IMR-90 (cell line): ENCODE results near the gene DOCK10.

ENCODE experiments used
- BHLHE40 ChIP-seq: fragments of 150-350 bp; IDR thresholded peaks from 2 replicates; pipeline ENCODE4 v1.6.1; 2016; ENCODE audit warnings: mild to moderate bottlenecking, low read depth, low read length
- CEBPB ChIP-seq: IDR thresholded peaks from 2 replicates; pipeline ENCODE4 v1.6.1; 2012; ENCODE audit warnings: low read depth, low read length, improper control_type of control experiment
- CHD1 ChIP-seq: IDR thresholded peaks from 2 replicates; pipeline ENCODE4 v1.6.1; 2012; ENCODE audit warnings: low read depth, low read length, improper control_type of control experiment
- CTCF ChIP-seq: conservative IDR thresholded peaks from 2 replicates; pipeline ENCODE4 v1.5.1; 2012; ENCODE audit warnings: mild to moderate bottlenecking, low read depth, low read length, improper control_type of control experiment
- FOS ChIP-seq: fragments of 150-350 bp; IDR thresholded peaks from 2 replicates; pipeline ENCODE4 v1.6.1; 2016; ENCODE audit warnings: low read depth, low read length
- MAFK ChIP-seq: IDR thresholded peaks from 2 replicates; pipeline ENCODE4 v1.6.1; 2012; ENCODE audit warnings: low read depth, low read length, improper control_type of control experiment
- MAZ ChIP-seq: IDR thresholded peaks from 2 replicates; pipeline ENCODE4 v1.6.1; 2012; ENCODE audit warnings: low read depth, mild to moderate bottlenecking, low read length, improper control_type of control experiment, moderate library complexity, borderline replicate concordance
- MXI1 ChIP-seq: IDR thresholded peaks from 2 replicates; pipeline ENCODE4 v1.6.1; 2012; ENCODE audit warnings: low read depth, mild to moderate bottlenecking, low read length, moderate library complexity, borderline replicate concordance
- POLR2A ChIP-seq: IDR thresholded peaks from 2 replicates; pipeline ENCODE4 v1.6.1; 2012; ENCODE audit warnings: mild to moderate bottlenecking, low read depth, low read length
- RAD21 ChIP-seq: IDR thresholded peaks from 2 replicates; pipeline ENCODE4 v1.6.1; 2012; ENCODE audit warnings: low read length, improper control_type of control experiment
- RCOR1 ChIP-seq: IDR thresholded peaks from 2 replicates; pipeline ENCODE4 v1.6.1; 2012; ENCODE audit warnings: mild to moderate bottlenecking, low read length, improper control_type of control experiment; ENCODE audit not compliant: insufficient replicate concordance
- RFX5 ChIP-seq: IDR thresholded peaks from 2 replicates; pipeline ENCODE4 v1.8.0; 2012; ENCODE audit warnings: low read depth, mild to moderate bottlenecking, low read length, moderate library complexity
- SMC3 ChIP-seq: fragments of 150-350 bp; IDR thresholded peaks from 2 replicates; pipeline ENCODE4 v1.6.1; 2016; ENCODE audit warnings: low read depth, mild to moderate bottlenecking, antibody characterized with exemption, low read length, moderate library complexity
- USF2 ChIP-seq: fragments of 150-350 bp; IDR thresholded peaks from 2 replicates; pipeline ENCODE4 v1.6.1; 2017; ENCODE audit warnings: mild to moderate bottlenecking, antibody characterized with exemption, low read length, low read depth

GRCh38 chr2:224847381-224847780, 194.9 kb downstream of the DOCK10 start:
- TF ChIP-seq SMC3: no peak
- TF ChIP-seq CTCF: no peak
- no peak for TF ChIP-seq POLR2A
- TF ChIP-seq RFX5: no peak
- TF ChIP-seq MXI1: no peak
- TF ChIP-seq CHD1: no peak
- no peak for TF ChIP-seq MAZ
- TF ChIP-seq MAFK: no peak
- no peak for TF ChIP-seq BHLHE40
- no peak for TF ChIP-seq RAD21
- TF ChIP-seq CEBPB: no peak
- TF ChIP-seq USF2: no peak
- TF ChIP-seq FOS: no peak
- TF ChIP-seq RCOR1: no peak
